Measurements from ENCODE around the gene INTS4. TPM values are rescaled to one million over a fixed set of nuclear protein-coding genes. Genes with fewer than 3 reads are reported as not detected.
"Not testable (repeated sequence)": the region's sequence is repeated elsewhere in the genome, so short reads cannot be mapped to it uniquely, and the experiment has no call there.

Gene INTS4
- total and polyA plus RNA-seq, 2 donors, result 31.2 to 38.3 TPM

DNA sequence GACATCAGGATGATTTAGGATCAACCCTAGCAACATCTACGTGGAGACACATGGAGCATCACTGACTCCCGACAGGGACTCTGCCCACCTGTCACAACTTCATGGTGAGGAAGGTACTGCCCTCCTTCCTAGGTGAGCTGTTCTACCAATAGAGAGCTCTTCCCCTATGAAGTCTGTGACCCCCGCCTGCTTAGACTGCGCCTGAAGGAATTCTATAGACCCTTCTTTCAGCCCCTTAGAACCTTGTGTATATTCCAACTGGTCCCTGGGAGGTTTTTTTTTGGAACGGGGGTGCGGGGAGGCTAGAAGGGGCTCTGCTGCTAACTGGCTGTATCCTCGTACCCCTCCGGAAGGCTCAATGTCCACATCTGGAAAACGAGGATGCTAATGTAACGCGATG, 566 bp downstream of the INTS4 start:
- peaks cover 2 to 10% of the 10 kb centered on the region in 2 donors for H3K4me1 ChIP-seq (ENCODE audit: control insufficient read depth in 2 of 2, insufficient read depth in 2 of 2, low read length in 2 of 2)
- no peak for DNase-seq (ENCODE audit: low read depth in 6 of 9, low spot score in 9 of 9)
- H3K4me3 ChIP-seq (ENCODE audit: low read length in 2 of 2), result peak overlapping the region; percentile 74 to 86
- 10% methylated on average over 11 of the region's 11 CpGs for WGBS
- H3K36me3 ChIP-seq (ENCODE audit: control insufficient read depth in 2 of 2, insufficient read depth in 2 of 2, low read length in 1 of 2), result peaks cover 20 to 21% of the 10 kb centered on the region in 2 donors
- no peaks in the 10 kb centered on the region for H3K27me3 ChIP-seq (ENCODE audit: control insufficient read depth in 2 of 2, insufficient read depth in 1 of 2, low read length in 1 of 2)
- H3K27ac ChIP-seq (ENCODE audit: low read depth in 1 of 2, low read length in 1 of 2), result no peak overlapping the region
- H3K9me3 ChIP-seq (ENCODE audit: control insufficient read depth in 2 of 2, insufficient read depth in 1 of 2, low read length in 1 of 2), result no peaks in the 10 kb centered on the region

DNA sequence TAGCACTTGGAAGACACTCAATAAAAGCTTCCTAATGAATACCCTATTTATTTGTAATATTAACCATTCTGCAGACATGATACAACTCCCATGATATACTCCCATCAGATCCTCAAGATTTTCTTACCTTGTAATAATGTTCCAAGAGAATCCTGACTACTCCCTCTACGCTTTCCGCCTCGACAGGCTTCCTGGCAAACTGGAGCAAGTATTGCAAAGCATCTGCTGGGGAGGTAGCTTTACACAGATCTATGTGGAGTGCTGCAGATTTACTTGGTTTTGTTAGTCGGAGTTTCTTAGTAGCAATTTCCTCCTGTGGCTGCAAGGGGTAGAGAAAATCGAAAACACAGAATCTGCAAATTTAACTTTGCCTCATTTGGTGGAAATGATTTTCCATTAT, 3.5 kb downstream of the INTS4 start:
- no peak overlapping the region for H3K27ac ChIP-seq (ENCODE audit: low read depth in 1 of 2, low read length in 1 of 2)
- DNase-seq (ENCODE audit: low read depth in 6 of 9, low spot score in 9 of 9), result no peak
- no peaks in the 10 kb centered on the region for H3K9me3 ChIP-seq (ENCODE audit: control insufficient read depth in 2 of 2, insufficient read depth in 1 of 2, low read length in 1 of 2)
- H3K4me1 ChIP-seq (ENCODE audit: control insufficient read depth in 2 of 2, insufficient read depth in 2 of 2, low read length in 2 of 2), result peaks cover 2 to 10% of the 10 kb centered on the region in 2 donors
- H3K36me3 ChIP-seq (ENCODE audit: control insufficient read depth in 2 of 2, insufficient read depth in 2 of 2, low read length in 1 of 2), result peaks cover 24 to 31% of the 10 kb centered on the region in 2 donors
- WGBS, result 98% methylated on average over 5 of the region's 5 CpGs
- H3K27me3 ChIP-seq (ENCODE audit: control insufficient read depth in 2 of 2, insufficient read depth in 1 of 2, low read length in 1 of 2), result no peaks in the 10 kb centered on the region
- H3K4me3 ChIP-seq (ENCODE audit: low read length in 2 of 2), result no peak overlapping the region

DNA sequence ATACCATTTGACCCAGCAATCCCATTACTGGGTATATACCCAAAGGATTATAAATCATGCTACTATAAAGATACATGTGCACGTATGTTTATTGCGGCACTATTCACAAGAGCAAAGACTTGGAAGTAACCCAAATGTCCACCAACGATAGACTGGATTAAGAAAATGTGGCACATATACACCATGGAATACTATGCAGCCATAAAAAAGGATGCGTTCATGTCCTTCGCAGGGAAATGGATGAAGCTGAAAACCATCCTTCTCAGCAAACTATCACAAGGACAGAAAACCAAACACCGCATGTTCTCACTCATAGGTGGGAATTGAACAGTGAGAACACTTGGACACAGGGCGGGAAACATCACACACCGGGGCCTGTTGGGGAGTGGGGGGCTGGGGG, 8.0 kb downstream of the INTS4 start:
- not testable (repeated sequence) for H3K9me3 ChIP-seq (ENCODE audit: control insufficient read depth in 2 of 2, insufficient read depth in 1 of 2, low read length in 1 of 2); H3K4me3 ChIP-seq (ENCODE audit: low read length in 2 of 2); DNase-seq (ENCODE audit: low read depth in 6 of 9, low spot score in 9 of 9); H3K27me3 ChIP-seq (ENCODE audit: control insufficient read depth in 2 of 2, insufficient read depth in 1 of 2, low read length in 1 of 2); H3K4me1 ChIP-seq (ENCODE audit: control insufficient read depth in 2 of 2, insufficient read depth in 2 of 2, low read length in 2 of 2); H3K27ac ChIP-seq (ENCODE audit: low read depth in 1 of 2, low read length in 1 of 2)
- H3K36me3 ChIP-seq (ENCODE audit: control insufficient read depth in 2 of 2, insufficient read depth in 2 of 2, low read length in 1 of 2), result peaks cover 23 to 37% of the 10 kb centered on the region in 2 donors
- 99% methylated on average over 8 of the region's 8 CpGs for WGBS

DNA sequence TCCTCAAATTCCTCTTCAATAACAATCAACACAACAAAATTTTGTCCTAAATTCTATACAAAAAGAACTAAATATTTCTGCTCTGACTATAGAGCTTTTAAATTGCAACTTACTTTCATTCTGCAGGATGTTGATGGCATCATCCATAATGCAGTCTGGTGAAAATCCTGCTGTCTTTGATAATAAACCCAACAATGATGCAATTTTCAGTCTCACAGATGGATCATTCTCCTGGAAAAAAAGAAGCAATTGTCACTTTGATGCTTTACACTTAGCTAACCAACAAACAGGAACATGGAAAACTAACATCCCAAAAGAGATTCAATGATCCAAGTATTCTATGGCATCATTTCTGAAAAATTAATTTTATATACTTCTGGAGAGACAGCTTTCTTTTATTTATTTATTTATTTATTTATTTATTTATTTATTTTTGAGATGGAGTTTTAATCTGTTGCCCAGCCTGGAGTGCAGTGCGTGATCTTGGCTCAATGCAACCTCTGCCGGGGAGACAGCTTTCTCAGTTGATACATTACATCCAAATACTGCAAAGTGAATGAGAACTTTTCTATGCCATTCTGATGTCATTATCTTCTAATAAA, 13.0 kb downstream of the INTS4 start:
- H3K4me1 ChIP-seq (ENCODE audit: control insufficient read depth in 2 of 2, insufficient read depth in 2 of 2, low read length in 2 of 2), result no peaks in the 10 kb centered on the region
- 100% methylated on average over 2 of the region's 2 CpGs for WGBS
- no peak overlapping the region for H3K4me3 ChIP-seq (ENCODE audit: low read length in 2 of 2)
- H3K36me3 ChIP-seq (ENCODE audit: control insufficient read depth in 2 of 2, insufficient read depth in 2 of 2, low read length in 1 of 2), result peaks cover 25 to 31% of the 10 kb centered on the region in 2 donors
- DNase-seq (ENCODE audit: low read depth in 6 of 9, low spot score in 9 of 9), result no peak
- H3K27me3 ChIP-seq (ENCODE audit: control insufficient read depth in 2 of 2, insufficient read depth in 1 of 2, low read length in 1 of 2), result no peaks in the 10 kb centered on the region
- no peaks in the 10 kb centered on the region for H3K9me3 ChIP-seq (ENCODE audit: control insufficient read depth in 2 of 2, insufficient read depth in 1 of 2, low read length in 1 of 2)
- H3K27ac ChIP-seq (ENCODE audit: low read depth in 1 of 2, low read length in 1 of 2), result no peak overlapping the region

DNA sequence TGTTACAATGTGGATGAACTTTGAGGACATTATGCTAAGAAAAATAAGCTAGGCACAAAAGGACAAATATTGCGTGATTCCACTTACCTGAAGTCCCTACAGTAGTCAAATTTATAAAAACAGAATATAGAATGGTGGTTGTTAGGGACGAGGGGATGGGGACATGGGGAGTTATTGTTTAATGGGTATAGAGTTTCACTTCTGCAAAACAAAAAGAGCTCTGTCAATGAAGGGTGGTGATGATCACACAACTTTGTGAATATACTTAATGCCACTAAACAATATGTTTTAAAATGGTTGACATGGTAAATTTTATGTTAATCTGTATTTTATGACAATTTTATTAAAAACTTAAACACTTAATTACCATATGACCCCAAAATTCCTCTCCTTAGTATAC, 26.1 kb downstream of the INTS4 start:
- DNase-seq (ENCODE audit: low read depth in 6 of 9, low spot score in 9 of 9), result no peak
- Histone ChIP-seq H3K27ac (ENCODE audit: low read depth in 1 of 2, low read length in 1 of 2) (no peak overlapping the region), H3K4me3 (ENCODE audit: low read length in 2 of 2) (no peak overlapping the region), H3K36me3 (ENCODE audit: control insufficient read depth in 2 of 2, insufficient read depth in 2 of 2, low read length in 1 of 2) (peaks cover 0 to 5% of the 10 kb centered on the region in 2 donors), H3K4me1 (ENCODE audit: control insufficient read depth in 2 of 2, insufficient read depth in 2 of 2, low read length in 2 of 2) (no peaks in the 10 kb centered on the region), H3K9me3 (ENCODE audit: control insufficient read depth in 2 of 2, insufficient read depth in 1 of 2, low read length in 1 of 2) (no peaks in the 10 kb centered on the region), H3K27me3 (ENCODE audit: control insufficient read depth in 2 of 2, insufficient read depth in 1 of 2, low read length in 1 of 2) (no peaks in the 10 kb centered on the region)
- WGBS, result 96% methylated on average over 2 of the region's 2 CpGs

DNA sequence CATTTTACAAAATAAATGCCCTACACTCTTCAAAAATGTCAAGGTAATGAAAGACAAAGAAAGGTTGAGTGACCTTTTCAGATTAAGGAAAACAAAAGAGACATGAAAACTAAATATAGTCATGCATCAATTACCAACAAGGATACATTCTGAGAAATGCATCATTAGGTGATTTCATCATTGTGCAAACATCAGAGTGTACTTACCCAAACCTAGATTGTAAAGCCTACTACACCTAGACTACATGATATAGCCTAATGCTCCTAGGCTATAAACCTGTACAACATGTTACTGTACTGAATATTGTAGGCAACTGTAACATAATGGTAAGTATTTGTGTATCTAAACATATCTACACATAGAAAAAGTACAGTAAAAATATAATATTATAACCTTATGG, 26.7 kb downstream of the INTS4 start:
- Histone ChIP-seq H3K4me3 (ENCODE audit: low read length in 2 of 2) (no peak overlapping the region), H3K27me3 (ENCODE audit: control insufficient read depth in 2 of 2, insufficient read depth in 1 of 2, low read length in 1 of 2) (no peaks in the 10 kb centered on the region), H3K36me3 (ENCODE audit: control insufficient read depth in 2 of 2, insufficient read depth in 2 of 2, low read length in 1 of 2) (peaks cover 0 to 5% of the 10 kb centered on the region in 2 donors), H3K9me3 (ENCODE audit: control insufficient read depth in 2 of 2, insufficient read depth in 1 of 2, low read length in 1 of 2) (no peaks in the 10 kb centered on the region), H3K4me1 (ENCODE audit: control insufficient read depth in 2 of 2, insufficient read depth in 2 of 2, low read length in 2 of 2) (no peaks in the 10 kb centered on the region), H3K27ac (ENCODE audit: low read depth in 1 of 2, low read length in 1 of 2) (no peak overlapping the region)
- DNase-seq (ENCODE audit: low read depth in 6 of 9, low spot score in 9 of 9), result no peak

DNA sequence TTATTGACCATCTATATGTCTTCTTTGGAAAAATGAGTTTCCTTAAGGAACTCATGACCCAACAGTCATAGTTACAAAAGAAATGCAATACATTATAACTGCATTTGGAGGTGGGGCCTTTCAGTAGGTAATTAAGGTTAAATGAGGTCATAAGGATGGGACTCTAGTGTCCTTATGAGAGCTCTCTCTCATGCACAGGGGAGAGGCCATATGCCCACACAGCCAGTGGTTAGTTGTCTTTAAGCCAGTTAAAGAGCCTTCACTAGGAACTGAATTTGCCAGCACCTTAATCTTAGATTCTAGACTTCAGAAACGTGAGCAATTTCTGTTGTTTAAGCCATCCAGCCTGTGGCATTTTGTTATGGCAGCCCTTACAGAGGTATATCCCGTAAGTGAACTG, 27.3 kb downstream of the INTS4 start:
- Histone ChIP-seq H3K36me3 (ENCODE audit: control insufficient read depth in 2 of 2, insufficient read depth in 2 of 2, low read length in 1 of 2) (peaks cover 2 to 5% of the 10 kb centered on the region in 2 donors), H3K4me3 (ENCODE audit: low read length in 2 of 2) (no peak overlapping the region), H3K9me3 (ENCODE audit: control insufficient read depth in 2 of 2, insufficient read depth in 1 of 2, low read length in 1 of 2) (no peaks in the 10 kb centered on the region), H3K27ac (ENCODE audit: low read depth in 1 of 2, low read length in 1 of 2) (no peak overlapping the region), H3K27me3 (ENCODE audit: control insufficient read depth in 2 of 2, insufficient read depth in 1 of 2, low read length in 1 of 2) (no peaks in the 10 kb centered on the region), H3K4me1 (ENCODE audit: control insufficient read depth in 2 of 2, insufficient read depth in 2 of 2, low read length in 2 of 2) (no peaks in the 10 kb centered on the region)
- WGBS, result 100% methylated on average over 2 of the region's 2 CpGs
- DNase-seq (ENCODE audit: low read depth in 6 of 9, low spot score in 9 of 9), result no peak

DNA sequence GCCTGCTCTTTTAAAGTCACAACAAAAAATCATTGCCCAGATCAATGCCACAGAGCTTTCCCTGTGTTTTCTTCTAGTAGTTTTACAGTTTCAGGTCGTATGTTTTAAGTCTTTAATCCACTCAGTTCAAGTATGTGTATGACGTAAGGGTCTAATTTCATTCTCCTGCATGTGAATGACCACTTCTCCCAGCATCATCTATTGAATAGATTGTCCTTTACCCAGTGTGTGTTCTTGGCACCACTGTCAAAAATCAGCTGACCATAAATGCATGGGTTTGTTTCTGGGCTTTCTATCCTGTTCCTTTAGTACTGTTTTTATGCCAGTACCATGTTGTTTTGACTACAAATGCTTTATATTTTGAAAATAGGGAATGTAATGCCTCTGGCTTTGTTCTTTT, 28.1 kb downstream of the INTS4 start:
- WGBS, result 95% methylated on average over 2 of the region's 2 CpGs
- Histone ChIP-seq H3K4me1 (ENCODE audit: control insufficient read depth in 2 of 2, insufficient read depth in 2 of 2, low read length in 2 of 2) (no peaks in the 10 kb centered on the region), H3K27ac (ENCODE audit: low read depth in 1 of 2, low read length in 1 of 2) (no peak overlapping the region)

DNA sequence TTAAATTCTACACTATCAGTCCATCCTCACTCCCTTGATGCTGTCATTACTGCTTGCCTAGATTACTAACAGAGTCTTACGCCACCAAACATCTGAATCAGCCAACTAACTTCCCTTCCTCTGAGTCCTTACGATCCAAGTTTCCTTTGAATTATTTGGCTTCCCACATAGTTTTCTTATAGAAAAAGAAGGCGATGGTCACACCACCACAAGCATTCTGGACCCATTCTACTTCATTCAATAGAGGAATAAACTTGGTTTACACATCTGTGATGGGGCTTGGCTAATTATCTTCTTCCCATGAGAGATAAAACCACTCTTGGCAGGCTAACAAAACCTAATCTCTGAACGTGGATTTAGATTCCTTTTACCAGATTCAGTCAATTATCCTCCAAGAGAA, 35.0 kb downstream of the INTS4 start:
- Histone ChIP-seq H3K9me3 (ENCODE audit: control insufficient read depth in 2 of 2, insufficient read depth in 1 of 2, low read length in 1 of 2) (no peaks in the 10 kb centered on the region), H3K36me3 (ENCODE audit: control insufficient read depth in 2 of 2, insufficient read depth in 2 of 2, low read length in 1 of 2) (peaks cover 18 to 26% of the 10 kb centered on the region in 2 donors), H3K27me3 (ENCODE audit: control insufficient read depth in 2 of 2, insufficient read depth in 1 of 2, low read length in 1 of 2) (no peaks in the 10 kb centered on the region), H3K4me1 (ENCODE audit: control insufficient read depth in 2 of 2, insufficient read depth in 2 of 2, low read length in 2 of 2) (no peaks in the 10 kb centered on the region), H3K4me3 (ENCODE audit: low read length in 2 of 2) (no peak overlapping the region), H3K27ac (ENCODE audit: low read depth in 1 of 2, low read length in 1 of 2) (no peak overlapping the region)
- DNase-seq (ENCODE audit: low read depth in 6 of 9, low spot score in 9 of 9), result no peak
- WGBS, result over 99% methylated on average over 4 of the region's 4 CpGs

More for the DNA sequence above, 28.1 kb downstream of the INTS4 start:
- Histone ChIP-seq H3K27me3 (ENCODE audit: control insufficient read depth in 2 of 2, insufficient read depth in 1 of 2, low read length in 1 of 2) (no peaks in the 10 kb centered on the region), H3K4me3 (ENCODE audit: low read length in 2 of 2) (no peak overlapping the region), H3K9me3 (ENCODE audit: control insufficient read depth in 2 of 2, insufficient read depth in 1 of 2, low read length in 1 of 2) (no peaks in the 10 kb centered on the region), H3K36me3 (ENCODE audit: control insufficient read depth in 2 of 2, insufficient read depth in 2 of 2, low read length in 1 of 2) (peaks cover 5 to 7% of the 10 kb centered on the region in 2 donors)
- DNase-seq (ENCODE audit: low read depth in 6 of 9, low spot score in 9 of 9), result no peak

Measured in thymus (tissue), 11 donors.